ENCODE data around the gene MBOAT7. TPM values are rescaled to one million over a fixed set of nuclear protein-coding genes. Genes with fewer than 3 reads are reported as not detected.
"Not testable (repeated sequence)": the region's sequence is repeated elsewhere in the genome, so short reads cannot be mapped to it uniquely, and the experiment has no call there.

MBOAT7 gene
- total RNA-seq, 2 experiments from 2014 or later, result 56.0 to 61.0 TPM

- Mint-ChIP-seq H3K36me3 (ENCODE audit: low read depth) (peaks cover 12% of the 10 kb centered on the region), H3K9me3 (no peaks in the 10 kb centered on the region), H3K4me3 (peak overlapping the region; percentile 94), H3K27ac (peak overlapping the region; percentile 86), H3K4me1 (peaks cover 41% of the 10 kb centered on the region), H3K27me3 (no peaks in the 10 kb centered on the region)
- DNase-seq, result no peak
- ChIA-PET POLR2A (interaction anchor here (0.6 to 1.6 kb wide), 4 partner anchors 8 to 57 kb away, joined by 3 to 5 read pairs (median 4); no protein-coding TSS in a partner anchor), CTCF (interaction anchor here (1.1 to 1.2 kb wide), 2 partner anchors 9 to 90 kb away, joined by 3 read pairs; partner anchors contain the start of gene RPS9)
Observed at GRCh38 chr19:54191811-54192453, 2.6 kb upstream of the MBOAT7 start.

DNA sequence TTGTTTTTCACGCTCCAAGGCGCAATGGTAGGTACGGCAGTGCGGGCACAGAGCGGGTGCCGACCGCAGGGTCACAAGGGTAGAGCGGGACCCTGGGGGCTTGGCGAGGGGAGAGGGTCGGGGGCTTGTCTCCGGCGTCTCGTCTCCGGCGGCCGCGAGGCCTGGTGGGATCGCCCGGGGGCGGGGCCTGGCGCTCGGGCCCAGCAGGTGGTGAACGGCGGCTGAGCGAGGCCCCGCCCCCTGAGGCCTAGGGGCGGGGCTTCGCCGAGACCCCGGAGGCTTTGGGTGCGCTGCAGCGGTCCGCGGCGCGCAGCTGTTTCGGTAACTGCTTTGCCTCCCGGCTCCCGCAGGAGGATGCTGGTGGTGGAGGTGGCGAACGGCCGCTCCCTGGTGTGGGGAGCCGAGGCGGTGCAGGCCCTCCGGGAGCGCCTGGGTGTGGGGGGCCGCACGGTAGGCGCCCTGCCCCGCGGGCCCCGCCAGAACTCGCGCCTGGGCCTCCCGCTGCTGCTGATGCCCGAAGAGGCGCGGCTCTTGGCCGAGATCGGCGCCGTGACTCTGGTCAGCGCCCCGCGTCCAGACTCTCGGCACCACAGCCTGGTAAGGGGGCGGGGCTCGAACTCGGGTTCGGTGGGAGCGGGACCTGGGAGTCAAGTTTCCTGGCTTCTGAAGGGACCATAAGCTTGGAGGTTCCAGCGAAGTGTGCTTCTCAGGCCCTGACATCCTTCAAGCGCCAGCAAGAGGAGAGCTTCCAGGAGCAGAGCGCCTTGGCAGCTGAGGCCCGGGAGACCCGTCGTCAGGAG, 1.8 kb upstream of the MBOAT7 start, which contains the start of gene TSEN34:
TSS of gene TSEN34 (plus strand) at position 298 of the 800 bp plus-strand sequence. CDS start at position 355, 57 bp downstream.
- peaks cover 42% of the 10 kb centered on the region for H3K4me1 Mint-ChIP-seq
- POLR2A ChIA-PET, result interaction anchor here (0.6 to 1.6 kb wide), 4 partner anchors 9 to 58 kb away, joined by 3 to 5 read pairs (median 4); no protein-coding TSS in a partner anchor

DNA sequence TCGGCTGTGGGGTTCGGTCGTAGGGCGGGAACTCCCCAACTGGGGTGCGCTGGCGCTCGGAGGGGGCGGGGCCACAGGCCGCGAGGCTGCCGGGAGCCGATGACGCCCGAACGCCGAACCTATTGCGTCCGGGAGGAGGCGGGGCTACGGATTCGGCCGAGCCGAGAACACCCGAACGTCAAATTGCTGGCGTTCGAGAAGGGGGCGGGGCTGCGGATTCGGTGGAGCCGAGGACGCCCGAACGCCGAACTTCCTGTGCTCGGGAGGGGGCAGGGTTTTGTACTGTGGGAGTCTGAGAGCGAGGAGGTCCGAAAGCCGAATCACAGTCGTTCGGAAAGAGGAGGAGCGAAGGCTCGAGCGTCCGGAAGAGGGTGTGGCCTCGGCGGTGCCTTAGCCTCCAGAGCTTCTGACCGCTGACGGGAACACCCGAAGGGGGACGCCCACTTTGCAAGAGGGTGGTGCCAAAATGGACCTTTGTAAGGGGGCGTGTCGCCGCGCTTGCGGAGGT, 1.2 kb upstream of the MBOAT7 start:
- Mint-ChIP-seq H3K4me1 (peaks cover 42% of the 10 kb centered on the region), H3K27ac (peak overlapping the region; percentile 97), H3K9me3 (no peaks in the 10 kb centered on the region), H3K36me3 (ENCODE audit: low read depth) (peaks cover 15% of the 10 kb centered on the region), H3K27me3 (no peaks in the 10 kb centered on the region), H3K4me3 (peak overlapping the region; percentile 94)
- DNase-seq, result peak; percentile 100
- ChIA-PET POLR2A (interaction anchor here (1.6 kb wide), 1 partner anchor 9 kb away, joined by 4 read pairs; no protein-coding TSS in a partner anchor), CTCF (interaction anchor here (1.1 to 1.2 kb wide), 2 partner anchors 10 to 89 kb away, joined by 3 read pairs; partner anchors contain the start of gene RPS9)

More for the DNA sequence above, 1.8 kb upstream of the MBOAT7 start, which contains the start of gene TSEN34:
- Mint-ChIP-seq H3K27ac (peak within 1 kb of the TSS; percentile 97), H3K36me3 (ENCODE audit: low read depth) (peaks cover 15% of the 10 kb centered on the region), H3K9me3 (no peaks in the 10 kb centered on the region), H3K27me3 (no peaks in the 10 kb centered on the region), H3K4me3 (peak within 1 kb of the TSS; percentile 94)
- DNase-seq, result peak; percentile 83
- CTCF ChIA-PET, result interaction anchor here (1.1 to 1.2 kb wide), 2 partner anchors 10 to 90 kb away, joined by 3 read pairs; partner anchors contain the start of gene RPS9

DNA sequence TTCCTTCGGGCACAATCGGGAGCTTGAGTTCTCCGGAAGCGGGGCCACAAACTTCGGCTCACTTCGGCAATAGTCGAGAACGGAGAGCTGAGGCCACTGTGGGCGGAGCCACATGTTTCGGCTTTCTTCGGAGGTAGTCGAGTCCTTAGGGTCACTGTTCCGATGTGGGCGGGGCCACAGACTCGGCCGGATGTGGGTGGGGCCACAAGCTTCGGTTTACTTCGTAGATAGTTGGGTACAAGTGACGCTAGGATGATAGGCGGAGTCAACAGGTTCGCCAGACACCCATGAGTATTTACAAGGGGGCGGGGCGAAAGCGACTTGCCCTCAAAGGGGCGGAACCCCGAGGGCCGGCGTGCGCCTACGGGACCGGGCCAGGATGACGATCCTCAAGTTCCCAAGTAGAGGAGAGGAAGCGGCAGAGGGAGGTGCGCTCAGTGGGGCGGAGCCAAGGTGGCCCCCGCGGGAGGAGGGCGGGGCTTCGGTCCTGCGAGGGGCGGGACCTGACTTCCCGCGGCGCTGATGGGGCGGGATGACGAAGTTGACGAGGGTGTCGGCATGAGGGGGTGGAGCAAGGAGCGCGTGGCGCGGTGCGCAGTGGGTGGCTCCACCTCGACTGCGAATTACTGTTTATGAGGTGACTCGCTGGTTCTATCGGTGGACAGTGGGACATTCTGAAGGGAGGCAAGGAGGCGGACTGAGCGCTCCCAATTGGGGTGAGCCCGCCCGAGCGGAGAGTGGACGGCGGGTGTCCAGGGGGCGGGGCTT, 539 bp upstream of the MBOAT7 start:
- H3K36me3 Mint-ChIP-seq (ENCODE audit: low read depth), result peaks cover 12% of the 10 kb centered on the region
- H3K27ac Mint-ChIP-seq, result peak overlapping the region; percentile 97
- no peaks in the 10 kb centered on the region for H3K27me3 Mint-ChIP-seq
- peak; percentile 100 for DNase-seq
- H3K9me3 Mint-ChIP-seq, result no peaks in the 10 kb centered on the region
- H3K4me3 Mint-ChIP-seq, result peak overlapping the region; percentile 94
- POLR2A ChIA-PET, result interaction anchor here (0.5 to 1.6 kb wide), 5 partner anchors 10 to 1384 kb away, joined by 3 to 4 read pairs (median 4); partner anchors contain the start of gene RPS9
- peaks cover 40% of the 10 kb centered on the region for H3K4me1 Mint-ChIP-seq
- CTCF ChIA-PET, result interaction anchor here (0.7 to 4.4 kb wide), 9 partner anchors 11 to 259 kb away, joined by 3 to 27 read pairs (median 3); partner anchors contain the start of gene LENG8

DNA sequence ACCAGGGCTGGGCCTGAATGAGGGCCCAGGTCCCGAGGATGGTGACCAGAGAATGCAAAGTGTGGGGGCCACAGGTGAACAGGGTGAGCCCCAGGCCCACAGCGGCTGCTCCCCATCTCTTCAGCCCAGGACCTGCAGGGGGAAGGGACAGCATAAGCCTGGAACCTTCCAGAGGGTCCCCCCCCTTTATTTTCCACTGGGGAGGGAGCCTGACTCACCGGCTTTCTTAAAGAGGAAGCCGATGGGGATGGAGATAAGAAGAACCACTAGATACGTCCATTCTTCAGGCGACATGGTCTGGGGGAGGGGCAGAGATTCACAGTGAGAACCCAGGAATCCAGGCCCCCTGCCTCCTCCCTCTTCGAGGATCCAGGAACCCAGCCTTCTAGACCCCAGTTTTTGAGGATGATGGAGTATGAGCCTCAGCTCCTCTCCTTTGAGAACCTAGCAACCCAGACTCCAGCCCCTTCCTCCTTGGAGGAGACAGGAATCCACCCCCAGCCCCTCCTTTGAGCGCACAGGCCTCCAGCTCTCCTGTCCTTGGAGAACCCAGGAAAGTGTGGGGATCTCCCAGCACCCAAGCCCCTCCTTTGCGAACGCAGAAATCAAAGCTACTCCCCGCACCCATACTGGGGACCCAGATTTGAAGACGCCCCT, 1.0 kb downstream of the MBOAT7 start:
- POLR2A ChIA-PET, result no interaction called here
- H3K27ac Mint-ChIP-seq, result peak overlapping the region; percentile 88
- peaks cover 40% of the 10 kb centered on the region for H3K4me1 Mint-ChIP-seq
- CTCF ChIA-PET, result interaction anchor here (4.4 kb wide), 1 partner anchor 19 kb away, joined by 27 read pairs; no protein-coding TSS in a partner anchor
- H3K27me3 Mint-ChIP-seq, result no peaks in the 10 kb centered on the region
- DNase-seq, result peak; percentile 57
- H3K36me3 Mint-ChIP-seq (ENCODE audit: low read depth), result peaks cover 16% of the 10 kb centered on the region
- H3K4me3 Mint-ChIP-seq, result peak overlapping the region; percentile 94
- H3K9me3 Mint-ChIP-seq, result no peaks in the 10 kb centered on the region

GRCh38 chr19:54186934-54187381, 2.4 kb downstream of the MBOAT7 start:
- peaks cover 8% of the 10 kb centered on the region for H3K36me3 Mint-ChIP-seq (ENCODE audit: low read depth)
- H3K9me3 Mint-ChIP-seq, result no peaks in the 10 kb centered on the region
- peaks cover 27% of the 10 kb centered on the region for H3K4me1 Mint-ChIP-seq
- H3K27ac Mint-ChIP-seq, result peak overlapping the region; percentile 50
- H3K27me3 Mint-ChIP-seq, result no peaks in the 10 kb centered on the region
- ChIA-PET POLR2A (no interaction called here), CTCF (interaction anchor here (1.1 to 4.4 kb wide), 2 partner anchors 17 to 23 kb away, joined by 3 to 27 read pairs; no protein-coding TSS in a partner anchor)
- H3K4me3 Mint-ChIP-seq, result peak overlapping the region; percentile 94
- no peak for DNase-seq

DNA sequence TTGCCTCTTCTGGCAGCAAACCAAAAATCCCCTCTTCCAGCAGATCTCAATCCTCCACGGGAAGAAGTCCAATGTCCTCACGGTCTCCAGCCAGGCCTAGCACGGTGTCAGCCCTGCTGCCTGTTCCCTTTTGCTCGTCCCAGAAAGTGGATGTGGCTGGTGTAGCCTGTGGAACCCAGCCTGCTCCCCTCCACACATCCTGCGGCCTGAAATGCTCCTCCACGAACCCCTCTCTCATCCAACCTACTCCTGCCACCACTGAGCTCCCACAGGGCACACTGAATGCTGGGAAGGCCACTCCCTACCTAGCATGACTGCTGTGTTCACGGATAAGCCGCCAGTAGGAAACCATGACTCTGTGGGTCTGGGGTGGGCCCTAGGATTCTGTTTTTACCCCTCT, 3.0 kb downstream of the MBOAT7 start:
- Mint-ChIP-seq H3K4me3 (no peak overlapping the region), H3K27me3 (no peaks in the 10 kb centered on the region), H3K27ac (peak overlapping the region; percentile 60), H3K9me3 (no peaks in the 10 kb centered on the region), H3K4me1 (peaks cover 22% of the 10 kb centered on the region), H3K36me3 (ENCODE audit: low read depth) (peaks cover 8% of the 10 kb centered on the region)
- DNase-seq, result no peak
- CTCF ChIA-PET, result interaction anchor here (0.8 to 4.4 kb wide), 3 partner anchors 11 to 22 kb away, joined by 3 to 27 read pairs (median 3); no protein-coding TSS in a partner anchor
- POLR2A ChIA-PET, result no interaction called here

DNA sequence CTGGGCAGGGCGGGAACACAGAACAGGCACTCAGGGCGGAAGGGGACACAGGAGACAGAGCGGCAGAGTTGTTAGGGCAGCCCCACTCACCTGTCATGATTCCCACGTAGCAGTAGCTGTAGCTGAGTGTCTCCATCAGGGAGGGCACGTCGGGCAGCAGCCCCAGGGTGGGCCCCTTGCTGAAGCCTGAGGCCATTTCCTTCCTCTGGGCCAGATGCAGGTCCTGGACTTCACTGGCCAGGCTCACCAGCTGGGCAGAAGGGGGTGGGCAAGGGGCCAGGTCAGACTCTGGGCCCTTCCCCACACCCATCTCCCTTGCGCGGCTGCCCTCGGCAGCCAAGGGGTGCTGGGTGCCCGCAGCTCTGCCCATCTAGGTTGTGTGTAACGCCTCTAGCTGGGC, 5.9 kb downstream of the MBOAT7 start:
- no peak overlapping the region for H3K27ac Mint-ChIP-seq
- H3K27me3 Mint-ChIP-seq, result no peaks in the 10 kb centered on the region
- ChIA-PET POLR2A (no interaction called here), CTCF (interaction anchor here (1.7 kb wide), 1 partner anchor 19 kb away, joined by 4 read pairs; no protein-coding TSS in a partner anchor)
- no peak overlapping the region for H3K4me3 Mint-ChIP-seq
- H3K9me3 Mint-ChIP-seq, result no peaks in the 10 kb centered on the region
- H3K4me1 Mint-ChIP-seq, result peaks cover 18% of the 10 kb centered on the region
- H3K36me3 Mint-ChIP-seq (ENCODE audit: low read depth), result peaks cover 8% of the 10 kb centered on the region
- no peak for DNase-seq

GRCh38 chr19:54181894-54182293, 7.5 kb downstream of the MBOAT7 start:
- H3K4me1 Mint-ChIP-seq, POLR2A ChIA-PET, H3K4me3 Mint-ChIP-seq, H3K27me3 Mint-ChIP-seq, H3K27ac Mint-ChIP-seq, H3K9me3 Mint-ChIP-seq, DNase-seq: not testable (repeated sequence)
- CTCF ChIA-PET, result interaction anchor here (1.0 kb wide), 1 partner anchor 13 kb away, joined by 3 read pairs; no protein-coding TSS in a partner anchor
- H3K36me3 Mint-ChIP-seq (ENCODE audit: low read depth), result peaks cover 14% of the 10 kb centered on the region

GRCh38 chr19:54180691-54181091, 8.7 kb downstream of the MBOAT7 start:
- POLR2A ChIA-PET, result no interaction called here

DNA sequence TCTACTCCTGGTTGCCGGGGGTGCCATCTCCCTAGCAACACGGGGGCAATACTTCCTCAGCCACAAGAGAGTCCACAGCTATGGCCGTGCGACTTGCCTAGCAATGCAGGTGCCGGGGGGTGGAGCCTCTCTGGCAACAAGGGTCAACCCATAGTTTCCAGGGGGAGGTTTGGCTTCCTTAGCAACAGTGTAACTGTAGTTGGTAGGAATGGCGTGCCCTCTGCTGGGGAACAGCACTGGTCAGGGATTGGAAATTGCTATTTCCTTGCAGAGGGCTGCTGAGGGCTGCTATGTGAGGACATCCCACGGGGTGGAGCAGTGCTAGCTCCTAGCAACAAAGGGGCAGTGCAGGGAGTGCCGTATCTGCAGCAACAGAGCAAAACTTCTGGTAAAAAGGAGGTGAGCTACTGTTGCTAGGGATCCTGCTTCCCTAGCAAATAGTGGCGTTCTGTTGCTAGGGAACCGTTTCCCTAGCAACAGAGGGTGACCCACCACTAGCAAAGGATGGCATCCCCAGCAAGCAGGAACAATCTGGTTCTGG, 9.4 kb downstream of the MBOAT7 start:
- peaks cover 11% of the 10 kb centered on the region for H3K36me3 Mint-ChIP-seq (ENCODE audit: low read depth)
- no peak for DNase-seq
- POLR2A ChIA-PET, result no interaction called here
- no peak overlapping the region for H3K4me3 Mint-ChIP-seq
- H3K27ac Mint-ChIP-seq, result no peak overlapping the region
- H3K9me3 Mint-ChIP-seq, result no peaks in the 10 kb centered on the region
- H3K27me3 Mint-ChIP-seq, result no peaks in the 10 kb centered on the region
- peaks cover 1% of the 10 kb centered on the region for H3K4me1 Mint-ChIP-seq
- CTCF ChIA-PET, result no interaction called here

More at GRCh38 chr19:54180691-54181091, 8.7 kb downstream of the MBOAT7 start:
- Mint-ChIP-seq H3K9me3 (no peaks in the 10 kb centered on the region), H3K27me3 (no peaks in the 10 kb centered on the region), H3K4me1 (peaks cover 1% of the 10 kb centered on the region), H3K4me3 (no peak overlapping the region), H3K27ac (no peak overlapping the region), H3K36me3 (ENCODE audit: low read depth) (peaks cover 11% of the 10 kb centered on the region)
- no peak for DNase-seq
- CTCF ChIA-PET, result no interaction called here
